Stimulated activated CD4-positive, alpha-beta T cell treated with anti-CD3 and anti-CD28 coated beads, TNF-alpha, amount 100 ng/mL, for 1 hour (primary cell): ENCODE measurements around the gene RNF220.

ENCODE experiments used
- DNase-seq, 3 donors: peaks; one replicate each; pipeline ENCODE4 v3.0.0-alpha.2; 2020; ENCODE audit warnings: low read depth in 3 of 3, low spot score in 1 of 3

RNF220 gene

GRCh38 chr1:44431861-44432260 is 26.8 kb downstream of the RNF220 start:
- DNase-seq = no peak

GRCh38 chr1:44433209-44433608 is 28.2 kb downstream of the RNF220 start:
- DNase-seq = no peak

GRCh38 chr1:44436401-44437106 is 31.5 kb downstream of the RNF220 start:
- DNase-seq = no peak

DNA sequence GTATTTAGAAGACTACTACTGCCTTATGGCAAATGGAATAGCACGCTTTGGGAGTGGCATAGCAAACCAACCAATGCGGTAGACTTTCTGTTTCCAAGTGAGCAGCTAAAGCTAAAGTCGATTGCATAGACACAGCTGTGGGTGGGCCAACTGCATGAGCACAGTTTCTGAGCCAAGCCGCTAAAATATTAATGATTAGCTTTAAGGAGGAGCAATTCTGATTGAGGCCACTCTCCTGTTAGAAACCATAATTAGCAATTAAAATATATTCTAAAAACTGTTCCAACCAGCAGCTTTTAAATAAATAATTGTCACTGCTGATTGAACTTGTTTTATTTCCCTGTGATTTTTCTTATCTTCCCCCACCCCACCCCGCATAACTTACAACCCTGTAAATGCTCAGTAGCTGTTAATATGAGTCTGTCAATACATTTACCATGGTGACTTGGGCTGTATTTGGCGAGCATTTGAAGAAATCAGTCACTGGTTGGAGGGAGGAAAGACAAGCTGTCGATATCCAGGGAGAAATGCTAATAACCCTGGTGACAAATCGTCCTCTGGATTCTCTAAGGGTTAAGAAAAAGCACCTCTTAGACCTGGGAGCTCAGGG is 32.2 kb downstream of the RNF220 start:
- no peak for DNase-seq

DNA sequence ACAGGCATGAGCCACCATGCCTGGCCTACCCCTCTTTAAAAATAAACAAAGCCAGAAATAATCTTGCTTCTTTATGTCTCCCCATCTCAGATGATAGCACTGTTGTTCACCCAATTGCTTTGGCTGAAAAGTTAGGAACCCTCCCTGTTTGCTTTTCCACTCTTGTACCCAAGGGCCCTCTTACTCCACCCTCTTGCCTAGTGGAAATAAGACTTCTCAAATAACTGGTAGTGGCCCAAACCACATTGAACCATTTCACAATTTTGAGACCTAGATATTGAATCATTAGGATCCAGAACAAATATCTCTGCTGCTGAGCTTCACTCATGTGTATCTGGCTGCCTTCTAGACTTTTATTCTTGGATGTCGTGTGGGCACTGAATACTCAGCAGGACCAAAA is 37.7 kb downstream of the RNF220 start:
- DNase-seq = no peak

GRCh38 chr1:44447051-44447810 is 42.2 kb downstream of the RNF220 start:
- no peak for DNase-seq

GRCh38 chr1:44453798-44454349 is 48.8 kb downstream of the RNF220 start:
- no peak for DNase-seq

- DNase-seq = no peak
Observed at GRCh38 chr1:44454704-44455103, 49.6 kb downstream of the RNF220 start.

GRCh38 chr1:44460107-44460882 is 55.2 kb downstream of the RNF220 start:
- DNase-seq = no peak

DNA sequence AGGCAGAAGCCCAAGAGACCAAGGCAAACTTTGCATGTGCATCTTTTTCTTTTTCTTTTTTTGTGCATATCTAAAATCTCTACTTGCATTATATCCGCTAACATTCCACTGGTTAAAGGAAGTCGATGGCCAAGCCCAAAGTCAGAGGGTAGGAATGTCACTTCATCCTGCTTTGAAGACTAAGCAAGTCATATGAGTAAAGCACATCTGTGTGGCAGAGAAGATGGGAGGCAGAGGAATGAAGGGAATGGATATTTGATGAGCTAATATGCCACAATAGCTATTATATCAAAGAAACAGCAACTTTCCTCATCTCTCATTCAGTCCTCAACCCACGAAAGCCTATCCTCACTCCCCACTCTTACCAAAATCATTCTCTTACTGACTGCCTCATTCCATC is 59.3 kb downstream of the RNF220 start:
- no peak for DNase-seq

DNA sequence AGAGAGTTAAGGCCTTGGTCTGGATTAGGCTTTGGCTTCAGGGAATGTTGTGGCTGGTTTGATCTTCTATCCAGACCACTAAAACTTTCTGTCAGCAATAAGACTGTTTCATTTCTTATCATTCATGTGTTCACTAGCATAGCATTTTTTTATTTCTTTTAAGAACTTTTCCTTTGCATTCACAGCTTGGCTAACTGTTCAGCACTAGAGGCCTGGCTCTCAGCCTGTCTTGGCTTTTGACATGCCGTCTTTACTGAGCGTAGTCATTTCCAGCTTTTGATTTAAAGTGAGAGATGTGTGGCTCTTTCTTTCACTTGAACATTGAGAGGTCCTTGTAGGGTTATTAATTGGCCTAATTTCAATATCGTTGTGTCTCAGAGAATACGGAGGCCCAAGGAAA is 62.5 kb downstream of the RNF220 start:
- no peak for DNase-seq

DNA sequence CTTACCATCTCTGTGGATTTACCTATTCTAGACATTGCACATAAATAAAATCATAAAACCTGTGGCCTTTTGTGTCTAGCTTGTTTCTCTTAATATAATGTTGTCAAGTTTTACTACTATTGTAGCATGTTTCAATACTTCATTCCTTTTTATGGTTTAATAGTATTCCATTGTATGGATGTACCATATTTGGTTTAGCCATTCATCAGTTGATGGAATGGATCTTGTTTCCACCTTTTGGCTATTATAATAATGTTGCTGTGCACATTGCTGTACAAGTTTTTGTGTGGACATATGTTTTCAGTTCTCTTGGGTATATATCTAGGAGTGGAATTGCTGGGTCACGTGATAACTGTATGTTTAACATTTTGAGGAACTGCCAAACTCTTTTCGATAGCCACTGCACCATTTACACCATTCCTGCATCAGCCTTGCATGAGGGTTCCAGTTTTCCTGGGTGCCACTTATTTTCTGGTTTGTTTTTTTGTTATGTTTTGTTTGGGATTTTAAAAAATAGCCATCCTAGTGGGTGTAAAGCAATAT is 66.9 kb downstream of the RNF220 start:
- DNase-seq = no peak

DNA sequence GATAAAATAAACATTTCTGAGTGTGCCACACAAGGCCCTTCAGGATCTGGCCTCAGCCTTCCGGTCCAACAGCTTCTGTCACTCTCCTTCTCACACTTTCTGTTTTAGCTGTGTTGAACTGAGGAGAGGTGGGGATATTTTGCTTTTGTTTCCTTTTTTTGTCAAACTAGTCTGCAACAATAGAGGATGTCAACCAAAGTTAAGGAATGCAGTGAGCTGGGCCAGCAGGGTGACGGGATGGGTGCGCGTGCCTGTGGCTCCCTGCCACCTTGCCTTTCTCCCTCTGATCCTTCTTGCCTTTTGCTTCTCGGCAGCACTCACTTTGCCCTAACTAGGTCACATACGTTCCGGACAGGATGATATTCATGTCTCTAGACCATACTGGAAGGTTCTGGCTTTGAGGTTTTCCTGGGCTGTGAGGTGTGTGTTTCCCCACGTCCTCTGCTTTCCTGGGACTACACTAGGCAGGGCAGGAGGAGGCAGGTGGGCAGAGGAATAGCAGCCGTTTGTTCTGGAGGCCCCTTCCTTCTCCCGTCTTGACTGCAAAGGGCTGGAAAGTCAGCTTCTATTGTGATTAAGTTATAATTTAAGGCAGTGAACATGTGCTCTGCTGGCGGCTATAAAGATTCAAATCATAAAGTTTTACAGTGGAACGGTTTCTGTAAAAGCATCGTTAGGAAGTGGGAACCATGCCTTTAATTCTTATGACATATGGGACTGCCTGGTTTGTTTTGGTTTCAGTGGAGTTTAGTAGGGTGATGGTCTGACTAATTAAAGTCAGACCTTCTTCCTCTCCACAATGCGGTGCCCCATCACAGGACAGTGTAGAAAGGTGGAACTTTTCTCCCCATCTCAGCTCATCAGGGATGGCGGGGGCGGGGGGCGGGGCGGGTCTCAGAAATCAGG is 67.8 kb downstream of the RNF220 start:
- no peak for DNase-seq

GRCh38 chr1:44476891-44477290 is 71.8 kb downstream of the RNF220 start:
- no peak for DNase-seq

GRCh38 chr1:44481701-44482100 is 76.6 kb downstream of the RNF220 start:
- no peak for DNase-seq

GRCh38 chr1:44483089-44483874 is 78.2 kb downstream of the RNF220 start:
- no peak for DNase-seq

DNA sequence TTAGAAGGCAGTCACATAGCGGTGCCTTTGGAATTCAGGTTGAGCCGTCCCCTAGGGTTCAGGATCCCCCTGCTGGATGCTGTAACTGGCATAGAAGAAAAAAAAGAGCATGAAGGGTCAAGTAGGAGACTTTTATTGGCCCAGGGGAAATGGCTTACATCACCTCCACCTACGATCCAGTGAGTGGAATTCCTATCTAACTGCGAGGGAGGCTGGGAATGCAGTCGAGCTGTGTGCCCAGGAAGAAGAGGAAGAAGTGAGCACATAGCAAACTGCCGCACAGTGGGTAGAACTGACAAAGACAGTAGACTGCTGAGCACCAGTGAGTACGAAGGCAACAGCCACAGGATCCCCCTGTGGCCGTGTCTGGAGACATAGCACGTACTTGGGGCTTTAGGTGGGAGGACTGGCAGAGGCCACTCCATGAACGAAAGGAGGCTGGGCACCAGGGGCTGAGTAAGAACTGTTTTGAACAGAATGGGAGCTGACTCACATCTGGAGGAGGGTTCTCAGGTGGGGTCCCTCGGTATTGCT is 79.2 kb downstream of the RNF220 start:
- no peak for DNase-seq

DNA sequence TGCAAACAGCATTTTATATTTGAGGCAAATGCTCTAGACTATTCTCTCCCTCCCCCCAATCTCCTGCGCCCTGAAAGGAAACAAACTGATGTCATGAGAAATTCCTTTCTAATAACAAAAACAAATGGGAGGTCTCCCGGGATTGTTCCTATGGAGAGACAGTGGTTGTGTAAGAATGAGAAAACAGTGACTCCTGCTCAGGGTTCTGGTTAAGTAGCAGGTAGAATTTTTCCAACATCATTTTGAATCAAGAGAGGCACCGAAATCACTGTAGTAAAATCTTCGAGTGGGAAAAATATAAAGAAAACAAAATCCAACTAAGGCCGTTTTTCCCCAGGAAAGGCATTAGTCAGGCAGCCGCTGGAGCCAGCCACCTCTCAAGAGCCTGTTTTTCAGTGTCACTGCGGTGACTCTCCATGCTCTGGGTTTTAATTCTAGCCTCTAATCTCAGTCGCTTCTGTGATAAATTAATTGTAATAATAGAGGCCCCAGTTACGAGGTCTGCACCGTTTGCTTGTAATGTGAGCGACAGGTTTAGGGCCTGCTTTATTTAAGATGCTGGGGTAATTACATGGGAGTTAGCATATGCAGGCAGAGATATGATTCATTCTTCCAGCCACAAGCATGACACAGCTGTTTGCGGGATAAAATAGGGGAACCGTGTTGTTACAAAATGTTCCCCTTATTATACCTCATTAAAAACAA is 80.3 kb downstream of the RNF220 start:
- no peak for DNase-seq
